HepG2 (cell line): ENCODE measurements around the gene ACADVL. TPM values are rescaled to one million over a fixed set of nuclear protein-coding genes. Genes with fewer than 3 reads are reported as not detected.

Source experiments
- BATF2 ChIP-seq: sonication (generic); formaldehyde crosslinking; IDR thresholded peaks from 2 replicates; pipeline ENCODE4 v1.8.0; 2022; ENCODE audit warnings: mild to moderate bottlenecking, missing genetic modification reagents, moderate library complexity
- CREB1 ChIP-seq, 2 experiments: fragments of 450-650 bp in 1 of 2; IDR thresholded peaks; 2 replicates each; pipeline ENCODE4 v1.6.1; 2016 to 2017; ENCODE audit warnings: control low read depth in 1 of 2, mild to moderate bottlenecking in 1 of 2, missing compliant biosample characterization in 1 of 2, missing genetic modification characterization in 1 of 2
- ELF4 ChIP-seq: sonication (generic); formaldehyde crosslinking; IDR thresholded peaks from 2 replicates; pipeline ENCODE4 v1.5.0; 2020; ENCODE audit warnings: missing genetic modification reagents, mild to moderate bottlenecking, moderate library complexity, borderline replicate concordance
- HNF4A ChIP-seq: sonication (generic); formaldehyde crosslinking; IDR thresholded peaks from 2 replicates; pipeline ENCODE4 v1.4.0; 2020; ENCODE audit warnings: missing genetic modification reagents
- HNRNPH1 ChIP-seq: fragments of 200-400 bp; formaldehyde crosslinking; optimal IDR thresholded peaks from 2 replicates; pipeline ENCODE3; 2017; ENCODE audit warnings: mild to moderate bottlenecking, low read depth, low read length
- HOXA3 ChIP-seq: sonication (generic); formaldehyde crosslinking; IDR thresholded peaks from 2 replicates; pipeline ENCODE4 v1.5.0; 2020; ENCODE audit warnings: missing genetic modification reagents
- KDM2A ChIP-seq: sonication (generic); formaldehyde crosslinking; IDR thresholded peaks from 2 replicates; pipeline ENCODE4 v1.4.0; 2020; ENCODE audit warnings: low read depth, missing genetic modification reagents, borderline replicate concordance
- MEIS1 ChIP-seq: sonication (generic); formaldehyde crosslinking; IDR thresholded peaks from 2 replicates; pipeline ENCODE4 v1.9.0; 2021; ENCODE audit warnings: mild to moderate bottlenecking, missing genetic modification reagents, moderate library complexity, borderline replicate concordance
- MIER2 ChIP-seq: IDR thresholded peaks from 2 replicates; pipeline ENCODE4 v1.6.1; 2016; ENCODE audit warnings: missing biosample characterization, missing genetic modification reagents
- NAIF1 ChIP-seq: sonication (generic); formaldehyde crosslinking; IDR thresholded peaks from 2 replicates; pipeline ENCODE4 v1.5.0; 2020; ENCODE audit warnings: mild to moderate bottlenecking, missing genetic modification reagents, borderline replicate concordance
- PATZ1 ChIP-seq: sonication (generic); formaldehyde crosslinking; IDR thresholded peaks from 2 replicates; pipeline ENCODE4 v1.4.0; 2020; ENCODE audit warnings: missing genetic modification reagents
- RBM39 ChIP-seq: fragments of 200-400 bp; formaldehyde crosslinking; IDR thresholded peaks from one replicate; pipeline ENCODE4 v1.6.1; 2018; ENCODE audit warnings: antibody characterized with exemption, mild to moderate bottlenecking, low read depth, low read length; ENCODE audit not compliant: poor library complexity, severe bottlenecking
- SP4 ChIP-seq: sonication (generic); formaldehyde crosslinking; IDR thresholded peaks from 2 replicates; pipeline ENCODE4 v1.8.1; 2023; ENCODE audit warnings: mild to moderate bottlenecking, missing genetic modification reagents
- SSRP1 ChIP-seq: IDR thresholded peaks from 2 replicates; pipeline ENCODE4 v1.6.1; 2016; ENCODE audit warnings: control low read depth
- TCF7 ChIP-seq: sonication (generic); IDR thresholded peaks from 2 replicates; pipeline ENCODE4 v1.6.1; 2016; ENCODE audit warnings: antibody characterized with exemption, low read depth
- TFDP1 ChIP-seq: IDR thresholded peaks from 2 replicates; pipeline ENCODE4 v1.6.1; 2016; ENCODE audit warnings: missing compliant biosample characterization, missing genetic modification reagents, borderline replicate concordance
- THAP11 ChIP-seq: IDR thresholded peaks from 2 replicates; pipeline ENCODE4 v1.6.1; 2016; ENCODE audit warnings: missing biosample characterization, missing genetic modification reagents
- TOE1 ChIP-seq: sonication (generic); formaldehyde crosslinking; IDR thresholded peaks from 2 replicates; pipeline ENCODE4 v1.4.0; 2020; ENCODE audit warnings: mild to moderate bottlenecking, missing genetic modification reagents
- ZFP82 ChIP-seq: sonication (generic); formaldehyde crosslinking; IDR thresholded peaks from 2 replicates; pipeline ENCODE4 v1.5.1; 2020; ENCODE audit warnings: mild to moderate bottlenecking, missing genetic modification reagents, borderline replicate concordance
- ZFP90 ChIP-seq: sonication (generic); formaldehyde crosslinking; IDR thresholded peaks from 2 replicates; pipeline ENCODE4 v1.8.0; 2022; ENCODE audit warnings: missing genetic modification reagents, mild to moderate bottlenecking, inconsistent platforms, borderline replicate concordance
- ZNF317 ChIP-seq: sonication (generic); formaldehyde crosslinking; IDR thresholded peaks from 2 replicates; pipeline ENCODE4 v1.5.0; 2020; ENCODE audit warnings: mild to moderate bottlenecking, missing genetic modification reagents
- ZNF33B ChIP-seq: sonication (generic); formaldehyde crosslinking; IDR thresholded peaks from 2 replicates; pipeline ENCODE4 v1.5.1; 2020; ENCODE audit warnings: mild to moderate bottlenecking, missing genetic modification reagents
- ZNF567 ChIP-seq: sonication (generic); formaldehyde crosslinking; IDR thresholded peaks from 2 replicates; pipeline ENCODE4 v1.8.1; 2023; ENCODE audit warnings: mild to moderate bottlenecking, missing genetic modification reagents, borderline replicate concordance
- ZNF629 ChIP-seq: sonication (generic); formaldehyde crosslinking; conservative IDR thresholded peaks from 2 replicates; pipeline ENCODE4 v1.5.0; 2020; ENCODE audit warnings: missing genetic modification reagents
- ZNF772 ChIP-seq: sonication (generic); formaldehyde crosslinking; IDR thresholded peaks from 2 replicates; pipeline ENCODE4 v1.5.0; 2020; ENCODE audit warnings: mild to moderate bottlenecking, missing genetic modification reagents
- ZNF776 ChIP-seq: sonication (generic); formaldehyde crosslinking; IDR thresholded peaks from 2 replicates; pipeline ENCODE4 v1.4.0; 2020; ENCODE audit warnings: mild to moderate bottlenecking, missing genetic modification reagents
- polyA plus RNA-seq, 8 experiments: library from polyadenylated mRNA; depleted of rRNA in 3 of 8; stranded (reverse) in 7 of 8; unstranded in 1 of 8; fragments of >200 nt; fragmentation: Illumina TruSeq in 4 of 8; extraction: Trizol in 4 of 8; gene quantifications; 2 replicates each; pipeline versions ENCODE4 v1.2.1 to v1.2.3, GENCODE V29; 2011 to 2016; ENCODE audit warnings: low read depth in 4 of 8, missing spikeins in 1 of 8, mixed read lengths in 1 of 8; ENCODE audit not compliant: insufficient read depth in 1 of 8
- total RNA-seq, 5 experiments: library from RNA; depleted of rRNA; stranded (reverse); fragments of >200 nt; fragmentation: Illumina TruSeq; extraction: Trizol; gene quantifications; 2 replicates each; pipeline ENCODE4 v1.2.3, GENCODE V29; 2016; ENCODE audit warnings: low read depth in 1 of 5

The ACADVL gene
- total and polyA plus RNA-seq, 2 of the 13 experiments (the other 11 are each of a cell fraction or from before 2014, with no cell fraction given), result 219 to 412 TPM

GRCh38 chr17:7241783-7242716 is 22.3 kb downstream of the ACADVL start, which contains the start of gene GABARAP (continued):
- TF ChIP-seq TOE1 (CRISPR knock-in tag) (no peak), MEIS1 (CRISPR knock-in tag) (0 out of 2 replicates have a peak, but pooled peaks have one; percentile 8), ZFP82 (no peak), CREB1 (IDR thresholded peaks at IDR 0.05) (no peak), CREB1 (CRISPR knock-in tag; IDR thresholded peaks at IDR 0.05) (peak; percentile 39; the same call in 1 of the 2 replicates), ELF4 (CRISPR knock-in tag) (0 out of 2 replicates have a peak, but pooled peaks have one; percentile 11), SP4 (CRISPR knock-in tag) (peak; percentile 36; the same call in 1 of the 2 replicates), THAP11 (CRISPR knock-in tag) (peak; percentile 76), ZNF776 (peak; percentile 45; the same call in 1 of the 2 replicates), HOXA3 (CRISPR knock-in tag) (0 out of 2 replicates have a peak, but pooled peaks have one; percentile 45), TFDP1 (CRISPR knock-in tag) (peak; percentile 35; the same call in 1 of the 2 replicates), PATZ1 (CRISPR knock-in tag) (peak; percentile 97), MIER2 (CRISPR knock-in tag) (no peak), SSRP1 (no peak; the same call in 1 of the 2 replicates), ZNF33B (CRISPR knock-in tag) (0 out of 2 replicates have a peak, but pooled peaks have one; percentile 29), ZNF567 (no peak), HNRNPH1 (peak; percentile 98), KDM2A (peak; percentile 75; the same call in 1 of the 2 replicates), BATF2 (CRISPR knock-in tag) (peak; percentile 36; the same call in 1 of the 2 replicates), ZNF772 (CRISPR knock-in tag) (peak; percentile 88), ZNF629 (CRISPR knock-in tag) (no peak), HNF4A (peak; percentile 15), RBM39 (no peak), ZFP90 (CRISPR knock-in tag) (0 out of 2 replicates have a peak, but pooled peaks have one; percentile 10), ZNF317 (peak; percentile 59; the same call in 1 of the 2 replicates), TCF7 (peak; percentile 24; the same call in 1 of the 2 replicates), NAIF1 (CRISPR knock-in tag) (peak; percentile 100)
